ENCODE results near the gene FBXL13. TPM values are rescaled to one million over a fixed set of nuclear protein-coding genes. Genes with fewer than 3 reads are reported as not detected.

Gene FBXL13
- polyA plus RNA-seq, 1 of the 3 experiments (the other 2 are of a cell fraction): 1.1 TPM

- TF ChIP-seq REST (IDR thresholded peaks at IDR 0.05; ENCODE audit: low read depth, low read length) (no peak), TCF12 (IDR thresholded peaks at IDR 0.05) (peak; percentile 98), MAX (IDR thresholded peaks at IDR 0.05; ENCODE audit: low read depth) (peak; percentile 62; the same call in 1 of the 2 replicates), SIN3A (IDR thresholded peaks at IDR 0.05; ENCODE audit: borderline replicate concordance, low read depth, low read length) (peak; percentile 80; the same call in 1 of the 2 replicates), EP300 (IDR thresholded peaks at IDR 0.05; ENCODE audit: borderline replicate concordance in 1 of 2, low read depth in 1 of 2, low read length in 1 of 2) (peak; percentile 49 to 82; a peak in 3 of 4 replicates), RFX5 (IDR thresholded peaks at IDR 0.05; ENCODE audit: low read length) (no peak), RAD21 (IDR thresholded peaks at IDR 0.05; ENCODE audit: low read length) (no peak), FOSL2 (IDR thresholded peaks at IDR 0.05; ENCODE audit: borderline replicate concordance, low read depth) (peak; percentile 90)
Measured at GRCh38 chr7:102860351-102860811, 214.2 kb downstream of the FBXL13 start (continued).

DNA sequence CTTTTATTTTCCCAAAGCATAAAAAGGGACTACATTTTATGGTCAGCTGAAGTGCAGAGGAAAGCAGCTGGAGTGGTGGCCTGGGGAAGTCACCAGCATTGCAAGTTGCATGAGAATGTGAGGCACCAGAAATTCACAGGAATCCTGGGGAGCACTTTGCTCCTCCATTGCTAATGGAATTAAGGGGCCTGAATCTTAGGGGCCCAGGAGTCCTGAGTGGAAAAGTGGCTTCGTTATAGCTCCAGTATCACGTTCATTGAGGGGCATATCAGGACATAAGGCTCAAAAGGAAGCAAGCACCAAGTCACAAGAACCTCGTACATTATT is 214.8 kb downstream of the FBXL13 start:
- CTCF ChIA-PET: interaction anchor here (0.7 to 1.1 kb wide), 2 partner anchors 14 to 203 kb away, joined by 3 to 4 read pairs; no protein-coding TSS in a partner anchor
- H3F3A ChIP-seq (replicated peaks; ENCODE audit: insufficient read depth): peaks cover 18% of the 10 kb centered on the region
- TF ChIP-seq, protein P1, sequence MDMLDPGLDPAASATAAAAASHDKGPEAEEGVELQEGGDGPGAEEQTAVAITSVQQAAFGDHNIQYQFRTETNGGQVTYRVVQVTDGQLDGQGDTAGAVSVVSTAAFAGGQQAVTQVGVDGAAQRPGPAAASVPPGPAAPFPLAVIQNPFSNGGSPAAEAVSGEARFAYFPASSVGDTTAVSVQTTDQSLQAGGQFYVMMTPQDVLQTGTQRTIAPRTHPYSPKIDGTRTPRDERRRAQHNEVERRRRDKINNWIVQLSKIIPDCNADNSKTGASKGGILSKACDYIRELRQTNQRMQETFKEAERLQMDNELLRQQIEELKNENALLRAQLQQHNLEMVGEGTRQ (IDR thresholded peaks at IDR 0.05; ENCODE audit: borderline replicate concordance, low read depth, low read length): no peak
- TF ChIP-seq FOXM1 (IDR thresholded peaks at IDR 0.05; ENCODE audit: low read depth) (no peak), MXI1 (IDR thresholded peaks at IDR 0.05; ENCODE audit: low read depth, low read length) (no peak), RXRA (IDR thresholded peaks at IDR 0.05; ENCODE audit: borderline replicate concordance, low read depth) (no peak), TEAD4 (IDR thresholded peaks at IDR 0.05; ENCODE audit: borderline replicate concordance, insufficient read depth) (no peak), CHD2 (IDR thresholded peaks at IDR 0.05; ENCODE audit: low read length, partially characterized antibody) (no peak), RCOR1 (IDR thresholded peaks at IDR 0.05; ENCODE audit: low read length) (no peak), NFIC (IDR thresholded peaks at IDR 0.05; ENCODE audit: borderline replicate concordance) (no peak), YY1 (IDR thresholded peaks at IDR 0.05; ENCODE audit: low read depth) (no peak), RAD21 (IDR thresholded peaks at IDR 0.05; ENCODE audit: low read length) (no peak), JUND (IDR thresholded peaks at IDR 0.05) (no peak), IRF3 (IDR thresholded peaks at IDR 0.05; ENCODE audit: low read depth, low read length) (no peak)
- TF ChIP-seq, protein P2, sequence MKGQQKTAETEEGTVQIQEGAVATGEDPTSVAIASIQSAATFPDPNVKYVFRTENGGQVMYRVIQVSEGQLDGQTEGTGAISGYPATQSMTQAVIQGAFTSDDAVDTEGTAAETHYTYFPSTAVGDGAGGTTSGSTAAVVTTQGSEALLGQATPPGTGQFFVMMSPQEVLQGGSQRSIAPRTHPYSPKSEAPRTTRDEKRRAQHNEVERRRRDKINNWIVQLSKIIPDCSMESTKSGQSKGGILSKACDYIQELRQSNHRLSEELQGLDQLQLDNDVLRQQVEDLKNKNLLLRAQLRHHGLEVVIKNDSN (IDR thresholded peaks at IDR 0.05; ENCODE audit: borderline replicate concordance, low read depth): no peak
- peaks cover 9 to 10% of the 10 kb centered on the region in 2 experiments; a peak in 3 of 4 replicates for H3K4me1 ChIP-seq (ENCODE audit: control insufficient read depth in 1 of 2, insufficient read depth in 2 of 2, low read depth in 1 of 2, low read length in 1 of 2)
- H3K27ac ChIP-seq (ENCODE audit: low read depth in 2 of 2, low read length in 1 of 2): peak overlapping the region; percentile 58 to 81; a peak in 3 of 4 replicates
- H3K4me3 ChIP-seq (ENCODE audit: low read depth in 2 of 2, low read length in 1 of 2): no peak overlapping the region
- H3K79me2 ChIP-seq (ENCODE audit: insufficient read depth): no peaks in the 10 kb centered on the region
- POLR2A ChIA-PET: no interaction called here
- H3K36me3 ChIP-seq (replicated peaks in 1 of 2; ENCODE audit: control insufficient read depth in 1 of 2, insufficient read depth in 2 of 2, low read length in 1 of 2): no peaks in the 10 kb centered on the region
- 94% methylated on average over 3 of the region's 3 CpGs for WGBS (ENCODE audit: low lambda C conversion rate)
- no peak for DNase-seq
- no peaks in the 10 kb centered on the region for H3K27me3 ChIP-seq (ENCODE audit: insufficient read depth)
- no peaks in the 10 kb centered on the region for H4K20me1 ChIP-seq (ENCODE audit: insufficient read depth)
- no peaks in the 10 kb centered on the region for H3K9me3 ChIP-seq
- no peak overlapping the region for H3K4me2 ChIP-seq
- H3K9me2 ChIP-seq: no peaks in the 10 kb centered on the region
- no peak overlapping the region for H2AFZ ChIP-seq (ENCODE audit: low read depth)
- no peak overlapping the region for H3K9ac ChIP-seq
